ENCODE data around the gene REEP1.

REEP1 gene, protein sequence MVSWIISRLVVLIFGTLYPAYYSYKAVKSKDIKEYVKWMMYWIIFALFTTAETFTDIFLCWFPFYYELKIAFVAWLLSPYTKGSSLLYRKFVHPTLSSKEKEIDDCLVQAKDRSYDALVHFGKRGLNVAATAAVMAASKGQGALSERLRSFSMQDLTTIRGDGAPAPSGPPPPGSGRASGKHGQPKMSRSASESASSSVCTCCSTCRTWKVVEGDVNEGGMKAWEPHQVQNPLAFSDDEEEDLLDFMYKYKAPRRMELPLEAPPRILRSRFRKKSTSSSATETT

DNA sequence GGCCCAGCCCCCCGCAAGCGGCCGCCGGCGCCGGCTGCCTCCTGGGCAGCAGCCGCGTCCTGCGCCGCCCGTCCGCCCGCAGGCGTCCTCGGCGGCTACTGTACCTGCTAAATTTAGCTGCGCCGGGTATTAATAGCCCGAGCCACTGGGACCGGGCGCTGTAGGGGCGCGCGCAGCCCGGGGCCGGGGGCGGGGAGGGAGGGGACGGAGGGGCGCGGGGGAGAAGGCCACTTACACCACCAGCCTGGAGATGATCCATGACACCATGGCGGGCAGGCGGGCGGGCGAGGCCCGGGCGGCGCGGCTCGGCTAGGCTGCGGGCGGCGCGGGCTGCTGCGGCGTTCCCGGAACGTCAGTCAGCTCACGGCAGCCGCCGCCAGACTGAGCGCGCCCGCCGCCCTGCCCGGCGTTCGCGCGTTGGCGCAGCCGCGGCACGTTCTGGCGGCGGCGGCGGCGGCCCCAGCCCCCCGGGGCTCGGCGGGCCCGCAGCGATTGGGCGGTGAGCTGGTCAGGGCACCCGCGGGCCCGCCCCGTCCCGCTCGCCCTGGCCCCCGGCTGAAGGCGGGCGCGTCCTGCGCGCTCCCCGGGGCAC is at the start of gene REEP1:
TSS of gene REEP1 (minus strand) at position 383 of the 592 bp plus-strand sequence. CDS start at position 267, 116 bp downstream.
- DNase-seq = peak; percentile 12

GRCh38 chr2:86383844-86384243 is 46.4 kb upstream of the REEP1 start:
- peak; percentile 51 for DNase-seq

DNA sequence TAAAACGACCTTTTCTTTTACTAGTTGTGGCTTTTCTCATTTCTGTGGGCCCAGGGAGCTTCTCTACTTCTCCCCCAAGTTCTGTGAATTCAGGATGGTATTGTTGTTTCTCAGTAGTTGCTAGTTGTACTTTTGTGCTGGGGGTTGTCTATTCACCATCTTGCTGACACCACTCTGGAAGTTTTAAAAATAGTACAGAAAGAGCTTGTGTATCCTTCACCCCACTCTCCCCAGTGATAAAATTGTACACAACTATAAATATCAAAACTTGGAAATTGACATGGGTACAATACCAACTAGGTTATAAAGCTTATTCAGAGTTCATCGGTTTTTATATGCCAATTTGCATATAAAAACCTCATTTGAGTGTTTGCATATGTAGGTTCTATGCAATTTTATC is 45.3 kb upstream of the REEP1 start:
- no peak for DNase-seq

DNA sequence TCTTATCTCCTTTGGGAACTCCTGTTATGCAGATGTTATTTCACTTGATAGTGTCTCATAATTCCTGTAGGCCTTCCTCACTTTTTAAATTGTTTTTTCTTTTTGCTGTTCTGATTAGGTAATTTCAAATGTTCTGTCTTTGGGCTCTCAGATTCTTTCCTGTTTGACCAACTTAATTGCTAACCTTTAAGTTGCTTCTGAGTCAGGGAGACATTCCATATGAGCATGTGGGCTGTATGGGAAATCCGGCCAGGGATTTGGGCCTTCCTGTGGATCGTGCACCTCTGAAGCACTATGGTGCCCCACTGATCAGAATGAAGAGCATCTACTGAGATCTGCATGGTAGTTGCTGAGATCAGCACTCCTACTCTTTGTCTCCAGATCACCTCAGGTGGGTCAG is 44.7 kb upstream of the REEP1 start:
- no peak for DNase-seq

DNA sequence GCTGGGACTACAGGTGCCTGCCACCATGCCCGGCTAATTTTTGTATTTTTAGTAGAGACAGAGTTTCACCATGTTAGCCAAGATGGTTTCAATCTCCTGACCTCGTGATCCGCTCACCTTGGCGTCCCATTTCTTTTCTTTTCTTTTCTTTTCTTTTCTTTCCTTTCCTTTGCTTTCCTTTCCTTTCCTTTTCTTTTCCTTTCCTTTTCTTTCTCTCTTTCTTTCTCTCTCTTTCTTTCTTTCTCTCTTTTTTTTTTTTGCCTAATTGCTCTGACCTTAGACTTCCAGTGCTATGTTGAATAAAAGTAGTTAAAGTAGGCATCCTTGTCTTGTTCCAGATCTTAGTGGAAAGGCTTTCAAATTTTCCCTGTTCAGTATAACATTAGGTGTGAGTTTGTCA is 41.0 kb upstream of the REEP1 start:
- DNase-seq = no peak

GRCh38 chr2:86375623-86376022 is 38.2 kb upstream of the REEP1 start:
- DNase-seq = no peak

DNA sequence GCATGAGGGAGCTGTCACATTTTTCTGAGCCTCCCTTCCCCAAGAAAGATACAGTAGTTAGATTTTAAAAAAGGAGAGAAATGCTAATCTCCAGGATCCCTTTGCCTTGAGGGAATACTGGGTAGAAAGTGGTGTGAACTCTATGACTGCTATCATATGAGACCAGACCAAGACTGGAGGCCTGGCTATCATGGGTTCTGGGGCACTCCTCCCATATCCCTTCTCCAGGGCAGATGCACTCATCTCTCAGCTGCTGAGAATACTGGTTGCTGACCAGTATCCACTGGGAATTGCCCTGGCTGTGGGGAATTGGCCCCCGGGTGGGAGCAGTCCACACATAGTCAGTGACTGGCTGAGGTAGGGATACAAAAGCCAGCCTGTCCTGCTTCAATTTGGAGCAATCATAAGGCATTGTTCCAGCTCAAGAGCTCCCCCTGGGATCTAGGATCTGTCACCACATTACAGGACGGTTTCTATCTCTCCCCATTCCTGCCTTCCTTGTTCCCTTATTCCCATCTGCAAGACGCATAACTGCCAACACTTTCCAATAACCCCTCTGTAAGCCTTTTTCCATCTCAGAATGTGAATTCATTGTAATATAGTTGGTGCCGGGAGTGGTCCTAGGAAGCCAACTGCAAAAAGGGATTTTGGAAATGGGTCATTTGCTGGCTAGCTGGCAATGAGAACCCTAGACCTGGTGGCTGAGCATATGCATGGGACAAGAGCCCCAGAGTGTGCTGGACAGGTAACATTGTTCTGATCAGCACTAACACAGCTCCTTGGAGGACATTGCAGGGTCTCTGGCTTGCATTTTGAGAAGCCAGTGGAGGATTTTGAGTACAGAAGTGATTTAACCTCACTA is 35.4 kb upstream of the REEP1 start:
- DNase-seq = peak; percentile 38

DNA sequence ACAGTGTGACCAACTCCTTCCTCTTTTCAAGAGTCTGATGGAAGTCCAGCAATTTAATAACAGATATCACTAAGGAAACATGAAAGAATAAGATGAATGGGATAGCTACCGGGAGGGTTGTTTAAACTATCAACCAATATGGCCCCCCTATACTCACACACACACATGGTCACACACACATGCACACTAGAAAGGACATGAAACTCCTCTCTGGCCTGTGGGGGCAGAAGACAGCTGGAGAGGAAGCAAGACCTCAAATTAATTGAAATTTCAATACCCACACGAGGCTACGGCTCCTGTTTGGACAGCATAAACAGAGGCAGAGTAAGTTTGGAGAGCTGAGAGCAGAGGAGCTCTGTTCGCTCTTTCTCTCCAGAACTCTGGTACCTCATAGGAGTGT is 34.7 kb upstream of the REEP1 start:
- DNase-seq = no peak

DNA sequence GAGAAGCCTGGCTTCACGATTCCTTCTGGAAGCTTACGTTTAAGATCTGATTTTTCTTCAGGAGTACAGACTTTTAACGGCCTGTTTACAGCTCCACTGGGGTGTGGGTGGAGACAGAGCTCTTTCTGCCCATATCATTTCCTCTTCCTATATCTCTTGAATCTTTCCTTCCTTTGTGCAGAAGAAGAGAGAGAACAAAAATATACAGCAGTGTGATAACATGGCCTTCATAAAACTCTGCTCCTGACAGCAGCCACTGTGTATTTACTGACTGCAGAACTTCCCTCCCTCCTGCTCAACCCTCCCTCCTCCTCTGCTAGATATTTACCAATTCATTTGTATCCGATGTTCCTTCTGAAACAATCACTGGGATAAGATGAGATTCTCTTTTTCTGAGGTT is 34.1 kb upstream of the REEP1 start:
- DNase-seq = no peak

DNA sequence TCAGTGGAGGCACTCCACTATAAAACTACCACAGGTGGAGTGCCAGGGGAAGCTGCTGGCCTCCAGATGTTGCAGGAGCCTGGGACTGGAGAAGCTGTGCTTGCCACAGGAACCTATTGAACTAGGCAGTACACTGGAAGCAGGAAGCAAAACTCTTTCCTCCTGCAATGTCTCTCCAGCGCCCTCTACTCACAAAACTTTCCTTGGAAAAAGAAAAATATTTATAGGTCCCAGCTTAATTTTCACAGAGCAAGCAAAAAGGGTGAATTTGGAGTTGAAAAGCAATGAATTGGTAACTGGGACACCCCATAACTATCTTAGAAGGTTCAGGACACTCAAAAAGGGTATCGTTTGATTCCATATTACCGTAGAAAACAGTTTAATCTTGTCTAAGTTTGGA is 33.2 kb upstream of the REEP1 start:
- DNase-seq = no peak

DNA sequence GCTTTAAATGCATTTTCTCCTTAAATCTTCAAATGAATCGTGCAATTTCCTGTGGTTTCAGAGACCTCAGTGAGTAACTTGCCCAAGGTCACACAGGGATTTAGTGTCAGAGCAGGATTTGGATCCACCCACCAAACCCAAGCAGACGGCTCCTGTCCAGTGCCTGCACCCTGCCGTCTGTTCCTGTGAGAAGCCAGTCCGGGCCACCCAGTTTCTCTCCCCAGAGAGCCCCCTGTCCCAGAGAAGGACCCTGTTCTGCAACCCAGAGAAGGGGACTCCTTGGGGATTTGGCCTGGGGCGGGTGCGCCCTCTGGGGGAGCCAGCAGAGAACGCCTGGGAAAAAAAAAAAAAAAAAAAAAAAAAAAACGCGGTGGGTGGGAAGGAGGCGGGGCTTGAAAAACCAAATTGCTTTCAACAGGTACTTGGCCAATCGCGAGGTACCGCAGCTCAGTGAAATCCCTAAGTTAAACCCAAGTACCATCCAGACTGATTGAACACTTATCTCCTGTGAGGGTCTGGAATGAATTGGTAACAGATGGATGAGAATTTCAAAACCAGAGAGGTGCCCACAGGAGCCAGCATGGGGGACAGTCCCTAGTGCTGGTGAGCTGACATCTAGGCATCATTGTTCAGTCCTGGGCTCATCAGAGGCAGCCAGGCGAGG is 30.9 kb upstream of the REEP1 start:
- peak; percentile 24 for DNase-seq

GRCh38 chr2:86367499-86367777 is 30.0 kb upstream of the REEP1 start:
- DNase-seq = no peak

- DNase-seq = no peak
Measured at GRCh38 chr2:86366651-86367498, 29.4 kb upstream of the REEP1 start.

GRCh38 chr2:86364894-86365293 is 27.5 kb upstream of the REEP1 start:
- DNase-seq = peak; percentile 14

DNA sequence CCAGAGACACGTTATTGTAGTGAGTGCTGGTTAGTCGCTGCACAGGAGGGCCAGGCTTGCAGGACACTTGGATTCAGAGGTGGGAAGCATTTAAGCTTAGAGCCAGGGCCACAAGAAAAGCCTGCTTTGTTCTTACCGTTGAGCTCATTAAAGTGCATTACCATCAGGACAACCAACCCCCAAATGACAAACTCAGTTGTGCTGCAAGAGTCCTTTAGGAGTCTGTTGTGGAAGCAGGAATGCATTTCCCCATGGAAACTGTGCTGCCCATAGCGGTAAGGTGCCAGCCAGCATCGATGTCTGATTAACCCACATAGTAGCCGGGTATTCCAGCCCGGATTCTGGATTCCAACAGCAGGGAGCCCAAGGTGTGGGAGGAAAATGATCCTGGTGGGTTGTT is 23.4 kb upstream of the REEP1 start:
- DNase-seq = no peak

- no peak for DNase-seq
Measured at GRCh38 chr2:86358957-86359356, 21.5 kb upstream of the REEP1 start.

GRCh38 chr2:86357392-86357963 is 20.1 kb upstream of the REEP1 start:
- DNase-seq = no peak

- DNase-seq = no peak
Measured at GRCh38 chr2:86352727-86353221, 15.3 kb upstream of the REEP1 start.

- no peak for DNase-seq
Measured at GRCh38 chr2:86352137-86352726, 14.8 kb upstream of the REEP1 start.

- no peak for DNase-seq
Measured at GRCh38 chr2:86350751-86351150, 13.3 kb upstream of the REEP1 start.

- DNase-seq = no peak
Measured at GRCh38 chr2:86347401-86347800, 10.0 kb upstream of the REEP1 start.
